Iris pigment epithelial cell (primary cell): ENCODE data around the gene ZNF804B.
A peak's percentile ranks its signal among the peaks of the same experiment; 100 is the strongest.

ENCODE experiments used
- DNase-seq: peaks from one replicate; pipeline ENCODE4 v3.0.0-alpha.2; 2011; ENCODE audit warnings: low read depth

The ZNF804B gene

DNA sequence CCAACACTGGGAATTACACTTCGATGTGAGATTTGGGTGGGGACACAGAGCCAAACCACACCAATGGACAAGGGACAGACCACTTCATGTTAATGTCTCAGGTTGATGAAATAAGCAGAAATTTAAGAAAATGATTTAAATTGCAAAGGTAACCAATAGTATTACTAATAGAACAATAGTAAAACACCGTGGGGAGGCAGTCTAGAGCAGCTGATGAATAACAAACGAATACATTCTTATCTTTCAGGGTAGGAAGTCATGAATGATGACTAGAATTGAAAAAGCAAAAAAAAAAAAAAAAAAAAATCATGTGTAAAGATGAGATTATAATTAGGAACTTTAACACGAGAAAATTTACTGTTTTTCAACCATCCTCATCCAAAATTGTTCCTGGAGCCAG, 207.9 kb downstream of the ZNF804B start:
- no peak for DNase-seq

DNA sequence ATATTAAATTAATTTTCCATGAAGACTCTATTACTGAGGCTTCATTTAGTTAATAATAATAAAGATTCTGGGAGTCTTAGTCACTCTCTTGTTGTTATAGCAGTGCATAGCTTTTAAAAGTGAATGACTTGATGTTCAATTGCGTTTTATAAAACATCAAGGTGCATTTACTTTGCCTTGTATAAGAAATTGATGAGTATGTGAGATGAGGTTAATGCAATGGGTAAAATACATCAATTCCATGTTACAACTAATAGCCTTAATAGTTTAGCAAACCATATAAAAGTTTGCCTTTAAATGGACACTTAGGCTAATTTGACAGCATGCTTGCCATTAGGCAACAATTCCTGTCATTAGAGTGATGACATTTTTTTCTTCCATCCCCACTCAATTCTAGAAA, 209.7 kb downstream of the ZNF804B start:
- no peak for DNase-seq

- no peak for DNase-seq
These were observed 225.8 kb downstream of the ZNF804B start for GRCh38 chr7:88985295-88985694.

GRCh38 chr7:89001306-89001705, 241.8 kb downstream of the ZNF804B start:
- DNase-seq = no peak

- no peak for DNase-seq
These were observed 243.8 kb downstream of the ZNF804B start for GRCh38 chr7:89002981-89003956.

DNA sequence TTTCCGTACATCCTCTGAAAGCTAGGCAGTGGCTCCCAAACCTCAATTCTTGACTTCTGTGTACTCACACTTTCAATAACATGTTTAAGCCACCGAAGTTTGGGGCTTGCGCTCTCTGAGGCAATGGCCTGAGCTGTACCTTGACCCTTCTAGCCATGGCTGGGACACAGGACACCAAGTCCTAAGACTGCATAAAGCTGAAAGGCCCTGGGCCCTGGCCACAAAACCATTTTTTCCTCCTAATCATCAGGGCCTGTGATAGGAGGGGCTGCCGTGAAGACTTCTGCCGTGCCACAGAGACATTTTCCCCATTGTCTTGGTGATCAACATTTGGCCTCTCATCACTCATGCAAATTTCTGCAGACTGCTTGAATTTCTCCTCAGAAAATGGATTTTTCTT, 252.5 kb downstream of the ZNF804B start:
- no peak for DNase-seq

GRCh38 chr7:89017695-89018094, 258.2 kb downstream of the ZNF804B start:
- no peak for DNase-seq

GRCh38 chr7:89021741-89022140, 262.2 kb downstream of the ZNF804B start:
- DNase-seq = no peak

DNA sequence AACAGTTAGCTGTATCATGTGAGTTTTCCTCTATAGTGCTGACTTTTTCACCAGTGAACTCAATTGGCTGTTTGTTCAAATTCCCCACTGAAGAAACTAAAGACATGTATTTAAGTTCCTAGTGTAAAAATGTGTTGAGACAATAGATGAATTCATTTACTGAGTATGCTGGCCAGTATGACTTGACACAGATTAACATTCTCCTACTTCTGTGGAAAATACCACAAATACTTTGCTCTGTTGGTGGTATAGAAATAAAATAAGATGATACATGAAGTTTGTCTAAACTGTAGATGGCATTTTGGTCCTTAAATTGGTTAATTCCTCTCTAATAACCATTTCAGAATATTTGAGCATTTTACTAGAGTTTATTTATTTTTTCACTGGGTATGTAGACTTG, 263.7 kb downstream of the ZNF804B start:
- peak; percentile 10 for DNase-seq

- DNase-seq = peak; percentile 9
These were observed 264.4 kb downstream of the ZNF804B start for GRCh38 chr7:89023877-89024276.

- no peak for DNase-seq
These were observed 268.3 kb downstream of the ZNF804B start for GRCh38 chr7:89027781-89028180.

GRCh38 chr7:89028319-89028718, 268.8 kb downstream of the ZNF804B start:
- DNase-seq = no peak

GRCh38 chr7:89029864-89030263, 270.4 kb downstream of the ZNF804B start:
- DNase-seq = peak; percentile 57

DNA sequence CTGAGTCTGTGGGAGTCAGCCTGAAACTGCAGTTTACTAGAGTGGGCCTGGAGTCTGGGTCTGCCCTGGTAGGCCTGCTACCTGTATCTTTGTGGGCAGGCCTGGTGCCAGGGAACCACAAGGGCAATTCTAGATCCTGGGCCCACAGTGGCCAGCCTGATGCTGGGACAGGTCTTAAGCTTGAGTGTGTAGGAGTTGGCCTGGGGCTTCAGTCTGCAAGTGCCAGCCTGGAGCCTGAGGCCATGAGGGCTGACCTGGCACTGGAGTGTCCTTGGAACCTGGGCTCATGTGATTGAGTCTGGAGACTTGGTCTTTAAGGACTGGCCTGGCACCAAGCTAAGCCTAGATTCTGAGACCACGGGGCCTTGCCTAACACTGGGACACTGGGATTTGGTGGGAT, 281.7 kb downstream of the ZNF804B start:
- DNase-seq = no peak

DNA sequence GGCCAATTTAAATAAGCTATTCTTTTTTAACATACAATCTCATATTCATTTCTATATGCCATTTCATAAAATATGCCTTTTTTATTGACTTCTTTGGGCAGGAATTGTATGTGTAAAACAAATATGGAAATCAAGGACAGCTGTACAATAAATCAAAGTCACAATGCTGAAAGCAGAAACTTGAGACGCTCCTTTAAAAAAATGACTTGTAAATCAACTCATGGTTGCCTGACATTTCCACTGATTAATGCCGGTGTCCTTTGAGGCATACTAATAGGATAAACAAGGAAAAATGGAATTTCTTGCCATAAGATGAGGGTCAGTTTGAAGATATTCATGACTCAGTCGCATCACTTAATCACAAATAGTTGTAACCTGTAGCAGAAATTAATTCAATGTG, 283.4 kb downstream of the ZNF804B start:
- DNase-seq = no peak

DNA sequence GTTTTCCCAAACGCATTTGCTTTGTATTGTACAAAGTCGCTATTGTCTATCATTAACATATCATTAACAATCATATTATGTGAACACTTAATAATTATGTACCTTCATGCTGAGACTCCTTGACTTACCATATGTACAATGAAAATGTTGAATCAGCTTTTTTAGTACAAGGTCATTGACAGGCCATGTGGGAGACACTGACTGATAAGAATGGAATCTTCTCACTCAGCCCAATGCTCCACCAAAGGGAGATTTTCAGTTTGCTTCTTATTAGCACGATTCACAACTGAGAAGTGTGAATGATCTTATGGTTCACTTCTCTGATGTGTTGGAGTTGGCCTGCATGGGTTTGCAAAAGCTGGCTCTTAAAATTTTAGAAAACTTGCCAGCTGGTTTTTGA, 289.5 kb downstream of the ZNF804B start:
- no peak for DNase-seq

DNA sequence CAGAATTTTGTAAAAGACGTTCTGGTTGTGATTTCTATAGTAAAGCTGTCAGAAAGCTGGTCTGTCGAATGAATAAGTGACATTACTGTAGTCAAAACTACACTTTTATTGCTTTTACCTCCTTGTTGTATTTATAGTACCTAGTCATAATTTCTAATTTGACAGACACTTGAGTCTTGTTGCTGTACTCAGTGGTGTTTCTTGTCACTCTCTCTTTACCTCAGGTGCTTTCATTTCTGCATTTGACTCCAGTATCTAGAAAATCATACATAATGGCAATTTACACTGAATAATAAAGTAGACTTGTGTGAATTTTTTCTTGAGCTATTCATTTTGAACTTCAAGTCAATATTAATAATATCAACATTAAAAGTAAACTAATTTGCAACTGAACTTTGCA, 293.6 kb downstream of the ZNF804B start:
- no peak for DNase-seq

- DNase-seq = no peak
These were observed 294.9 kb downstream of the ZNF804B start for GRCh38 chr7:89054361-89054760.

- DNase-seq = no peak
These were observed 300.7 kb downstream of the ZNF804B start for GRCh38 chr7:89060234-89060633.

GRCh38 chr7:89064831-89065230, 305.3 kb downstream of the ZNF804B start:
- no peak for DNase-seq

DNA sequence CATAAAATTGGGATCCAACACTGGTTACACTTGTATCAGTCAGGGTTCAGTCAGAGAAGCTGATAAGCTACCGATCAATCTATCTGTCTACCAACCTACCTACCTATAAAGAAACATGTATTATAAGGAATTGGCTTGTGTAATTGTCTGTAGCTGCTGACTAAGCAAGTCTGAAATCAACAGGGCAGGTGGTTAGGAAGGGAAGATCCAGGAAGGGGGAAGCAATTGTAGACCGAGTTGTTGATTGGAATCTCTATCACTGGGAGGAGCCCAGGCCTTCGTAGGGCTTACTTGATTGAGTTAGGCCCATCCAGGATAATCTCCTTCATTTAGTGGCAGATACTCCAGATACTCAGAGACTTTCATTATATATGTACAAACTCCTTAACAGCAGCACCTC, 307.5 kb downstream of the ZNF804B start:
- no peak for DNase-seq

GRCh38 chr7:89072081-89072480, 312.6 kb downstream of the ZNF804B start:
- DNase-seq = peak; percentile 4

GRCh38 chr7:89073776-89074175, 314.3 kb downstream of the ZNF804B start:
- no peak for DNase-seq

DNA sequence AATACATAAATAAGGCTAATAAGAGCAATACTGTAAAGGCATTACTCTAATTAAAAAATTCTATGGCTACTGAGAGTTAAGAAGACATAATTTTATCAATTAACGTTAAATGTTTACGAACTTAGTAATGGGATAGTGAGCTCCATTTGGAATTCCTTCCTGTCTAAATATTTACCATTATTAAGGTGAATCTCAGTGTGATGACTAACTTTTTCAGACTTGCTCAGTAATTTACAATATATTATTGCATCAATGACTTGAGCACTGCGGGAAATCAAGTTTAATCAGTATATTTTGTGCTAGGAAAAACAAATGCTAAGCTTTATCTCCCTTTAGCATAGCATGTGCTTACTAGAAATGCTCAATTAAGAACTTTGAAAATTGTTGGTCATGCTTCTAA, 318.5 kb downstream of the ZNF804B start:
- no peak for DNase-seq
